Astrocyte (in vitro differentiated cells and primary cell): ENCODE measurements around the gene CASP3. TPM values are rescaled to one million over a fixed set of nuclear protein-coding genes. Genes with fewer than 3 reads are reported as not detected.

ENCODE experiments used
- DNase-seq: peaks from one replicate; pipeline ENCODE4 v3.0.0-alpha.2; 2010; ENCODE audit warnings: low read depth
- FAIRE-seq: peaks from 2 replicates; lab custom pipeline; 2011; peaks lifted over from hg19 to GRCh38; lab: Jason Lieb, UNC
- H2AFZ ChIP-seq: 2 replicates; pipeline ENCODE4 v1.6.0; 2012; ENCODE audit warnings: low read depth, low read length, inconsistent platforms
- H3K27ac ChIP-seq: 2 replicates; pipeline ENCODE4 v1.5.1; 2011; ENCODE audit warnings: low read depth, low read length, inconsistent platforms
- H3K27me3 ChIP-seq: 2 replicates; pipeline ENCODE4 v1.6.0; 2011; ENCODE audit warnings: low read length, inconsistent platforms; ENCODE audit not compliant: insufficient read depth
- H3K36me3 ChIP-seq: 2 replicates; pipeline ENCODE4 v1.5.1; 2011; ENCODE audit warnings: low read length, inconsistent platforms; ENCODE audit not compliant: insufficient read depth
- H3K4me1 ChIP-seq: 2 replicates; pipeline ENCODE4 v1.5.1; 2011; ENCODE audit warnings: low read length, inconsistent platforms; ENCODE audit not compliant: insufficient read depth
- H3K4me2 ChIP-seq: 2 replicates; pipeline ENCODE4 v1.6.0; 2012; ENCODE audit warnings: low read length, inconsistent platforms
- H3K4me3 ChIP-seq: 2 replicates; pipeline ENCODE4 v1.5.1; 2011; ENCODE audit warnings: low read depth, mild to moderate bottlenecking, low read length, inconsistent platforms; ENCODE audit not compliant: insufficient read depth
- H3K79me2 ChIP-seq: 2 replicates; pipeline ENCODE4 v1.6.0; 2012; ENCODE audit warnings: mild to moderate bottlenecking, low read length, inconsistent platforms; ENCODE audit not compliant: insufficient read depth
- H3K9ac ChIP-seq: 2 replicates; pipeline ENCODE4 v1.6.0; 2012; ENCODE audit warnings: mild to moderate bottlenecking, low read length, inconsistent platforms
- H3K9me3 ChIP-seq: 2 replicates; pipeline ENCODE4 v1.5.1; 2012; ENCODE audit warnings: low read depth, mild to moderate bottlenecking, low read length, inconsistent platforms; ENCODE audit not compliant: insufficient read depth
- H4K20me1 ChIP-seq: 2 replicates; pipeline ENCODE4 v1.6.0; 2012; ENCODE audit warnings: low read length, inconsistent platforms; ENCODE audit not compliant: insufficient read depth
- H3K27ac Mint-ChIP-seq: one replicate; pipeline ENCODE4 v1.8.0; 2021; ENCODE audit warnings: mild to moderate bottlenecking, mixed read lengths; ENCODE audit not compliant: unreplicated experiment
- H3K27me3 Mint-ChIP-seq: one replicate; pipeline ENCODE4 v1.8.0; 2021; ENCODE audit warnings: low read depth, mixed read lengths; ENCODE audit not compliant: unreplicated experiment
- H3K36me3 Mint-ChIP-seq: one replicate; pipeline ENCODE4 v1.8.0; 2021; ENCODE audit warnings: low read depth, mixed read lengths; ENCODE audit not compliant: unreplicated experiment
- H3K4me1 Mint-ChIP-seq: one replicate; pipeline ENCODE4 v1.8.0; 2021; ENCODE audit warnings: low read depth, mixed read lengths; ENCODE audit not compliant: unreplicated experiment
- H3K4me3 Mint-ChIP-seq: one replicate; pipeline ENCODE4 v1.8.0; 2021; ENCODE audit warnings: mild to moderate bottlenecking, moderate library complexity, mixed read lengths; ENCODE audit not compliant: unreplicated experiment
- H3K9me3 Mint-ChIP-seq: one replicate; pipeline ENCODE4 v1.8.0; 2021; ENCODE audit warnings: mild to moderate bottlenecking, mixed read lengths; ENCODE audit not compliant: unreplicated experiment
- CTCF ChIP-seq: IDR thresholded peaks from 2 replicates; pipeline ENCODE4 v1.5.1; 2011; ENCODE audit warnings: low read depth, mild to moderate bottlenecking, inconsistent platforms, low read length, moderate library complexity; ENCODE audit not compliant: insufficient read depth
- EZH2 ChIP-seq: IDR thresholded peaks from 2 replicates; pipeline ENCODE4 v1.6.1; 2012; ENCODE audit warnings: mild to moderate bottlenecking, low read length, inconsistent platforms; ENCODE audit not compliant: insufficient read depth
- total RNA-seq: library from RNA; stranded (reverse); gene quantifications from 2 replicates; pipeline ENCODE4 v1.2.1, GENCODE V29; 2021

CASP3 gene
- total RNA-seq, 1 donor from 2014 or later = 44.8 TPM

GRCh38 chr4:184648313-184649025 lies 778 bp downstream of the CASP3 start:
- no peak for FAIRE-seq
- Histone ChIP-seq H3K4me2 (peak overlapping the region; percentile 98), H3K79me2 (peaks cover 64% of the 10 kb centered on the region), H4K20me1 (peaks cover 21% of the 10 kb centered on the region), H3K9me3 (no peaks in the 10 kb centered on the region), H3K27me3 (no peaks in the 10 kb centered on the region), H3K9ac (peak overlapping the region; percentile 97), H2AFZ (peak overlapping the region; percentile 27), H3K27ac (peak overlapping the region; percentile 93), H3K36me3 (peaks cover 5% of the 10 kb centered on the region), H3K4me3 (peak overlapping the region; percentile 79), H3K4me1 (peaks cover 34% of the 10 kb centered on the region)
- no peaks in the 10 kb centered on the region for H3K9me3 Mint-ChIP-seq
- H3K36me3 Mint-ChIP-seq = no peaks in the 10 kb centered on the region
- TF ChIP-seq EZH2 = no peak
- peaks cover 24% of the 10 kb centered on the region for H3K4me1 Mint-ChIP-seq
- DNase-seq = peak; percentile 56
- no peaks in the 10 kb centered on the region for H3K27me3 Mint-ChIP-seq
- H3K27ac Mint-ChIP-seq = peak overlapping the region; percentile 87
- peak overlapping the region; percentile 91 for H3K4me3 Mint-ChIP-seq

- H3K27me3 Mint-ChIP-seq = no peaks in the 10 kb centered on the region
- Histone ChIP-seq H3K36me3 (peaks cover 5% of the 10 kb centered on the region), H3K27ac (peak overlapping the region; percentile 93), H3K4me1 (peaks cover 34% of the 10 kb centered on the region), H2AFZ (no peak overlapping the region), H3K9ac (peak overlapping the region; percentile 97), H3K4me3 (peak overlapping the region; percentile 79), H3K79me2 (peaks cover 64% of the 10 kb centered on the region), H3K9me3 (no peaks in the 10 kb centered on the region), H3K4me2 (peak overlapping the region; percentile 98), H3K27me3 (no peaks in the 10 kb centered on the region), H4K20me1 (peaks cover 21% of the 10 kb centered on the region)
- H3K27ac Mint-ChIP-seq = peak overlapping the region; percentile 87
- DNase-seq (no peak), FAIRE-seq (no peak)
- no peaks in the 10 kb centered on the region for H3K36me3 Mint-ChIP-seq
- peaks cover 24% of the 10 kb centered on the region for H3K4me1 Mint-ChIP-seq
- peak overlapping the region; percentile 91 for H3K4me3 Mint-ChIP-seq
- no peak for TF ChIP-seq EZH2
- no peak for TF ChIP-seq CTCF
- H3K9me3 Mint-ChIP-seq = no peaks in the 10 kb centered on the region
Measured at GRCh38 chr4:184648054-184648312, 1.3 kb downstream of the CASP3 start.

GRCh38 chr4:184647266-184648053 lies 1.8 kb downstream of the CASP3 start:
- Histone ChIP-seq H3K27me3 (no peaks in the 10 kb centered on the region), H3K36me3 (peaks cover 5% of the 10 kb centered on the region), H3K79me2 (peaks cover 69% of the 10 kb centered on the region), H3K4me2 (peak overlapping the region; percentile 98), H3K27ac (peak overlapping the region; percentile 93), H2AFZ (no peak overlapping the region), H3K4me1 (peaks cover 34% of the 10 kb centered on the region), H4K20me1 (peaks cover 23% of the 10 kb centered on the region), H3K4me3 (peak overlapping the region; percentile 79), H3K9ac (peak overlapping the region; percentile 97), H3K9me3 (no peaks in the 10 kb centered on the region)
- no peak for DNase-seq
- TF ChIP-seq CTCF = no peak
- TF ChIP-seq EZH2 = no peak
- FAIRE-seq = no peak
- peak overlapping the region; percentile 91 for H3K4me3 Mint-ChIP-seq
- H3K27me3 Mint-ChIP-seq = no peaks in the 10 kb centered on the region
- no peaks in the 10 kb centered on the region for H3K36me3 Mint-ChIP-seq
- H3K9me3 Mint-ChIP-seq = no peaks in the 10 kb centered on the region
- H3K4me1 Mint-ChIP-seq = peaks cover 24% of the 10 kb centered on the region
- peak overlapping the region; percentile 87 for H3K27ac Mint-ChIP-seq
